Lung (tissue), 12 donors: ENCODE measurements around the gene NPHP4. TPM values are rescaled to one million over a fixed set of nuclear protein-coding genes. Genes with fewer than 3 reads are reported as not detected.

Source experiments
- ATAC-seq: fragments of 200-7000 bp; cut with Tn5 transposase; one replicate; pipeline ENCODE4 v1.9.1; 2020; ENCODE audit warnings: moderate number of reproducible peaks; ENCODE audit not compliant: insufficient read depth, low FRiP score
- DNase-seq, 3 donors: peaks; one replicate each; pipeline ENCODE4 v3.0.0-alpha.2; 2013 to 2017
- H3K27ac ChIP-seq, 2 donors: one replicate each; pipeline ENCODE4 v1.5.1; 2013; ENCODE audit warnings: mild to moderate bottlenecking in 2 of 2, moderate library complexity in 2 of 2, control low read depth in 1 of 2, inconsistent platforms in 1 of 2, low read depth in 1 of 2, low read length in 1 of 2
- H3K27me3 ChIP-seq, 3 donors: one replicate each; pipeline ENCODE4 v1.5.1; 2013; ENCODE audit warnings: low read length in 2 of 3; ENCODE audit not compliant: control insufficient read depth in 3 of 3, insufficient read depth in 3 of 3
- H3K36me3 ChIP-seq, 4 donors: one replicate each; pipeline ENCODE4 v1.5.1; 2013; ENCODE audit warnings: low read length in 4 of 4, mild to moderate bottlenecking in 1 of 4, moderate library complexity in 1 of 4; ENCODE audit not compliant: control insufficient read depth in 4 of 4, insufficient read depth in 4 of 4
- H3K4me1 ChIP-seq, 5 donors: one replicate each; pipeline ENCODE4 v1.5.1; 2013; ENCODE audit warnings: low read length in 5 of 5, mild to moderate bottlenecking in 2 of 5, moderate library complexity in 1 of 5; ENCODE audit not compliant: control insufficient read depth in 5 of 5, insufficient read depth in 5 of 5
- H3K4me3 ChIP-seq: one replicate; pipeline ENCODE4 v1.5.1; 2013; ENCODE audit warnings: mild to moderate bottlenecking, control low read depth, moderate library complexity
- H3K9ac ChIP-seq, 2 donors: one replicate each; pipeline ENCODE4 v1.5.1; 2013; ENCODE audit warnings: low read length in 2 of 2, control low read depth in 1 of 2; ENCODE audit not compliant: insufficient read depth in 1 of 2
- H3K9me3 ChIP-seq, 4 donors: one replicate each; pipeline ENCODE4 v1.5.1; 2013; ENCODE audit warnings: low read length in 3 of 4, mild to moderate bottlenecking in 1 of 4, moderate library complexity in 1 of 4; ENCODE audit not compliant: control insufficient read depth in 4 of 4, insufficient read depth in 3 of 4
- CTCF ChIP-seq: IDR thresholded peaks from 2 replicates; pipeline ENCODE4 v1.5.1; 2012; ENCODE audit warnings: mild to moderate bottlenecking; ENCODE audit errors: control extremely low read depth, extremely low read depth
- WGBS, 2 donors: extraction: QIAGEN DNeasy Blood & Tissue Kit; methylation state at CpG; one replicate each; pipeline ENCODE4 v1.1.7; 2013; 5-methylcytosine and 5-hydroxymethylcytosine counted together
- polyA plus RNA-seq, 2 donors: library from polyadenylated mRNA; stranded (reverse); fragments of 200-250 nt; gene quantifications; one replicate each; pipeline ENCODE4 v1.2.1, GENCODE V29; 2013
- total RNA-seq, 2 donors: library from RNA; depleted of rRNA in 1 of 2; stranded (reverse); fragments of >200 nt in 1 of 2; gene quantifications; one replicate each; pipeline ENCODE4 v1.2.1, GENCODE V29; 2014 to 2021
- donor health status: control.
- donor health status: control.
- donor health status: Bipolar disorder and iron deficiency.
- donor health status: healthy.
- donor health status: DM: yes; HTN: yes; CAD: no.

Gene NPHP4
- total and polyA plus RNA-seq, 4 donors: 6.0 to 23.3 (median 11.1) TPM

GRCh38 chr1:5876094-5876650 lies 116.1 kb downstream of the NPHP4 start:
- no peak overlapping the region for H3K27ac ChIP-seq
- H3K9me3 ChIP-seq: peaks cover 0 to 10% (median 0%) of the 10 kb centered on the region in 4 donors
- TF ChIP-seq CTCF: no peak
- no peak for DNase-seq
- H3K9ac ChIP-seq: no peak overlapping the region
- H3K4me3 ChIP-seq: no peak overlapping the region
- no peaks in the 10 kb centered on the region for H3K4me1 ChIP-seq
- ATAC-seq: no peak
- WGBS, 2 donors: 93 to 97% methylated on average over 7 of the region's 7 CpGs
- H3K27me3 ChIP-seq: no peaks in the 10 kb centered on the region
- peaks cover 2 to 45% (median 20%) of the 10 kb centered on the region in 4 donors for H3K36me3 ChIP-seq

GRCh38 chr1:5875345-5875910 lies 116.8 kb downstream of the NPHP4 start:
- Histone ChIP-seq H3K27ac (no peak overlapping the region), H3K9me3 (peaks cover 0 to 10% (median 0%) of the 10 kb centered on the region in 4 donors), H3K9ac (no peak overlapping the region), H3K36me3 (peaks cover 2 to 45% (median 20%) of the 10 kb centered on the region in 4 donors), H3K4me3 (no peak overlapping the region), H3K27me3 (no peaks in the 10 kb centered on the region), H3K4me1 (no peaks in the 10 kb centered on the region)
- DNase-seq: no peak
- no peak for ATAC-seq
- WGBS, 2 donors: 96 to 98% methylated on average over 15 of the region's 15 CpGs
- no peak for TF ChIP-seq CTCF

GRCh38 chr1:5874416-5875110 lies 117.7 kb downstream of the NPHP4 start:
- Histone ChIP-seq H3K36me3 (peaks cover 2 to 38% (median 15%) of the 10 kb centered on the region in 4 donors), H3K27ac (no peak overlapping the region), H3K9ac (no peak overlapping the region), H3K27me3 (no peaks in the 10 kb centered on the region), H3K4me1 (no peaks in the 10 kb centered on the region), H3K4me3 (no peak overlapping the region), H3K9me3 (peaks cover 0 to 2% (median 0%) of the 10 kb centered on the region in 4 donors)
- WGBS, 2 donors: 96 to 97% methylated on average over 41 of the region's 41 CpGs
- TF ChIP-seq CTCF: no peak
- ATAC-seq (no peak), DNase-seq (no peak)
